NCI-H510A treated with DMSO at 0.1 percent for 48 hours (cell line): ENCODE results near the gene PTGER1.
"Not testable (repeated sequence)": the region's sequence is repeated elsewhere in the genome, so short reads cannot be mapped to it uniquely, and the experiment has no call there.

Experiments
- DNase-seq: peaks from one replicate; lab custom pipeline; 2025; lab: John Stamatoyannopoulos, UW

The PTGER1 gene

GRCh38 chr19:14475251-14476073 is at the start of gene PTGER1:
Gene PTGER1, minus strand, starts transcription at chr19:14475354. Its CDS starts 1,034 bp downstream, at chr19:14474320.
- no peak for DNase-seq

GRCh38 chr19:14520543-14520942 is 45.4 kb upstream of the PTGER1 start:
- DNase-seq, result no peak

- DNase-seq, result no peak
These were observed 44.8 kb upstream of the PTGER1 start for GRCh38 chr19:14519860-14520407.

GRCh38 chr19:14519245-14519859 is 44.2 kb upstream of the PTGER1 start:
- no peak for DNase-seq

GRCh38 chr19:14517840-14518505 is 42.8 kb upstream of the PTGER1 start, which contains the start of gene DNAJB1:
Gene DNAJB1, minus strand, starts transcription at chr19:14518397. Its CDS starts 48 bp downstream, at chr19:14518349.
- peak; percentile 52 for DNase-seq

- DNase-seq, result no peak
These were observed 42.3 kb upstream of the PTGER1 start for GRCh38 chr19:14517446-14517839.

GRCh38 chr19:14516746-14517438 is 41.7 kb upstream of the PTGER1 start:
- no peak for DNase-seq

GRCh38 chr19:14516048-14516534 is 40.9 kb upstream of the PTGER1 start:
- DNase-seq, result no peak

GRCh38 chr19:14515501-14516047 is 40.4 kb upstream of the PTGER1 start:
- DNase-seq, result no peak

- no peak for DNase-seq
These were observed 39.2 kb upstream of the PTGER1 start for GRCh38 chr19:14514215-14514863.

- no peak for DNase-seq
These were observed 37.3 kb upstream of the PTGER1 start for GRCh38 chr19:14512406-14512961.

- no peak for DNase-seq
These were observed 36.1 kb upstream of the PTGER1 start for GRCh38 chr19:14511229-14511593.

GRCh38 chr19:14510311-14511228 is 35.4 kb upstream of the PTGER1 start:
- DNase-seq, result no peak

GRCh38 chr19:14507704-14508542 is 32.8 kb upstream of the PTGER1 start:
- no peak for DNase-seq

- peak; percentile 5 for DNase-seq
These were observed 30.5 kb upstream of the PTGER1 start for GRCh38 chr19:14505488-14506239.

GRCh38 chr19:14504575-14504974 is 29.4 kb upstream of the PTGER1 start:
- DNase-seq, result not testable (repeated sequence)

GRCh38 chr19:14503285-14503684 is 28.1 kb upstream of the PTGER1 start:
- no peak for DNase-seq
